Muscle of leg (tissue), 11 donors: ENCODE measurements around the gene KRTAP21-2. TPM values are rescaled to one million over a fixed set of nuclear protein-coding genes. Genes with fewer than 3 reads are reported as not detected.

Experiments
- DNase-seq: peaks from one replicate; pipeline ENCODE4 v3.0.0; 2013
- H3K27ac ChIP-seq: one replicate; pipeline ENCODE4 v1.5.1; 2013; ENCODE audit warnings: mild to moderate bottlenecking, low read length, control low read depth
- H3K27me3 ChIP-seq: one replicate; pipeline ENCODE4 v1.6.1; 2013; ENCODE audit warnings: low read length; ENCODE audit not compliant: control insufficient read depth, insufficient read depth
- H3K36me3 ChIP-seq: one replicate; pipeline ENCODE4 v1.6.1; 2013; ENCODE audit warnings: low read length; ENCODE audit not compliant: control insufficient read depth, insufficient read depth
- H3K4me1 ChIP-seq: one replicate; pipeline ENCODE4 v1.6.1; 2013; ENCODE audit warnings: low read length; ENCODE audit not compliant: control insufficient read depth, insufficient read depth
- H3K4me3 ChIP-seq: one replicate; pipeline ENCODE4 v1.5.1; 2013; ENCODE audit warnings: low read length, control low read depth
- H3K9me3 ChIP-seq: replicated peaks from 2 replicates; pipeline ENCODE4 v1.6.1; 2013; ENCODE audit warnings: low read depth, low read length; ENCODE audit not compliant: control insufficient read depth
- WGBS: methylation state at CpG from one replicate; pipeline ENCODE4 v1.1.5; 2013; ENCODE audit warnings: missing lambda C conversion rate; ENCODE audit not compliant: insufficient coverage; 5-methylcytosine and 5-hydroxymethylcytosine counted together
- polyA plus RNA-seq, 8 donors: library from polyadenylated mRNA; unstranded; fragments of 120-200 nt; gene quantifications; one replicate each; pipeline versions ENCODE4 v1.2.1 to v1.2.3, GENCODE V29; 2013; ENCODE audit warnings: inconsistent platforms in 1 of 8, low replicate concordance in 1 of 8; ENCODE audit not compliant: insufficient read length in 8 of 8, insufficient read depth in 1 of 8
- total RNA-seq: library from RNA; stranded (reverse); fragments of 120-200 nt; gene quantifications from one replicate; pipeline ENCODE4 v1.2.4, GENCODE V29; 2013

Gene KRTAP21-2
- total and polyA plus RNA-seq, 9 donors: not detected

- no peak for DNase-seq
- Histone ChIP-seq H3K36me3 (no peaks in the 10 kb centered on the region), H3K27ac (no peak overlapping the region), H3K9me3 (no peaks in the 10 kb centered on the region), H3K4me1 (no peaks in the 10 kb centered on the region), H3K27me3 (no peaks in the 10 kb centered on the region), H3K4me3 (no peak overlapping the region)
- WGBS: no CpG with 5 or more reads among the region's 1 CpG
Measured at GRCh38 chr21:30719401-30719800, 27.7 kb downstream of the KRTAP21-2 start.

GRCh38 chr21:30718239-30718909, 28.7 kb downstream of the KRTAP21-2 start, which contains the start of gene KRTAP21-3:
Gene KRTAP21-3 (minus strand): TSS chr21:30718777. CDS start chr21:30718759, 18 bp downstream.
- no peaks in the 10 kb centered on the region for H3K27me3 ChIP-seq
- no CpG with 5 or more reads among the region's 3 CpGs for WGBS
- no peaks in the 10 kb centered on the region for H3K9me3 ChIP-seq
- no peak within 1 kb of the TSS for H3K27ac ChIP-seq
- no peak for DNase-seq
- H3K36me3 ChIP-seq: no peaks in the 10 kb centered on the region
- no peak within 1 kb of the TSS for H3K4me3 ChIP-seq
- no peaks in the 10 kb centered on the region for H3K4me1 ChIP-seq

- no CpG with 5 or more reads among the region's 2 CpGs for WGBS
- DNase-seq: no peak
- Histone ChIP-seq H3K27me3 (no peaks in the 10 kb centered on the region), H3K36me3 (no peaks in the 10 kb centered on the region), H3K9me3 (no peaks in the 10 kb centered on the region), H3K27ac (no peak overlapping the region), H3K4me3 (no peak overlapping the region), H3K4me1 (no peaks in the 10 kb centered on the region)
Measured at GRCh38 chr21:30717105-30717504, 30.0 kb downstream of the KRTAP21-2 start.

GRCh38 chr21:30714946-30715345, 32.1 kb downstream of the KRTAP21-2 start:
- Histone ChIP-seq H3K36me3 (no peaks in the 10 kb centered on the region), H3K27me3 (no peaks in the 10 kb centered on the region), H3K27ac (no peak overlapping the region), H3K4me3 (no peak overlapping the region), H3K4me1 (no peaks in the 10 kb centered on the region), H3K9me3 (no peaks in the 10 kb centered on the region)
- no CpG with 5 or more reads among the region's 2 CpGs for WGBS
- DNase-seq: no peak

GRCh38 chr21:30714456-30714855, 32.6 kb downstream of the KRTAP21-2 start:
- Histone ChIP-seq H3K4me1 (no peaks in the 10 kb centered on the region), H3K27ac (no peak overlapping the region), H3K4me3 (no peak overlapping the region), H3K27me3 (no peaks in the 10 kb centered on the region), H3K36me3 (no peaks in the 10 kb centered on the region), H3K9me3 (no peaks in the 10 kb centered on the region)
- DNase-seq: no peak
- no CpG with 5 or more reads among the region's 3 CpGs for WGBS

GRCh38 chr21:30713766-30714165, 33.3 kb downstream of the KRTAP21-2 start:
- DNase-seq: peak; percentile 4

GRCh38 chr21:30710499-30710898, 36.6 kb downstream of the KRTAP21-2 start:
- no peaks in the 10 kb centered on the region for H3K4me1 ChIP-seq
- H3K36me3 ChIP-seq: no peaks in the 10 kb centered on the region
- no peaks in the 10 kb centered on the region for H3K9me3 ChIP-seq
- no peak for DNase-seq
- H3K27ac ChIP-seq: no peak overlapping the region
- 88% methylated on average over 1 of the region's 3 CpGs for WGBS
- no peak overlapping the region for H3K4me3 ChIP-seq
- no peaks in the 10 kb centered on the region for H3K27me3 ChIP-seq

More at GRCh38 chr21:30713766-30714165, 33.3 kb downstream of the KRTAP21-2 start:
- Histone ChIP-seq H3K4me3 (no peak overlapping the region), H3K9me3 (no peaks in the 10 kb centered on the region), H3K36me3 (no peaks in the 10 kb centered on the region), H3K27me3 (no peaks in the 10 kb centered on the region), H3K27ac (no peak overlapping the region), H3K4me1 (no peaks in the 10 kb centered on the region)
- no CpG with 5 or more reads among the region's 3 CpGs for WGBS

GRCh38 chr21:30707409-30707808, 39.6 kb downstream of the KRTAP21-2 start:
- Histone ChIP-seq H3K27ac (no peak overlapping the region), H3K4me3 (no peak overlapping the region), H3K9me3 (no peaks in the 10 kb centered on the region), H3K27me3 (no peaks in the 10 kb centered on the region), H3K4me1 (no peaks in the 10 kb centered on the region), H3K36me3 (no peaks in the 10 kb centered on the region)
- DNase-seq: no peak

Other genes starting within 250 kb of the KRTAP21-2 start
- not detected for gene KRTAP19-5, start 245.1 kb downstream of the KRTAP21-2 start, total RNA-seq
- not detected for gene KRTAP19-5, start 245.1 kb downstream of the KRTAP21-2 start, polyA plus RNA-seq
- gene KRTAP19-6, start 205.4 kb downstream of the KRTAP21-2 start, total RNA-seq: not detected
- not detected for gene KRTAP19-6, start 205.4 kb downstream of the KRTAP21-2 start, polyA plus RNA-seq
- not detected for gene KRTAP19-7, start 185.9 kb downstream of the KRTAP21-2 start, total RNA-seq
- not detected for gene KRTAP19-7, start 185.9 kb downstream of the KRTAP21-2 start, polyA plus RNA-seq
- not detected for gene KRTAP22-2, start 156.9 kb downstream of the KRTAP21-2 start, total RNA-seq
- not detected for gene KRTAP22-2, start 156.9 kb downstream of the KRTAP21-2 start, polyA plus RNA-seq
- not detected for gene KRTAP6-3, start 154.8 kb downstream of the KRTAP21-2 start, total RNA-seq
- not detected for gene KRTAP6-3, start 154.8 kb downstream of the KRTAP21-2 start, polyA plus RNA-seq
- gene KRTAP6-2, start 148.4 kb downstream of the KRTAP21-2 start, total RNA-seq: not detected
- gene KRTAP6-2, start 148.4 kb downstream of the KRTAP21-2 start, polyA plus RNA-seq: not detected
- not detected for gene KRTAP22-1, start 146.2 kb downstream of the KRTAP21-2 start, total RNA-seq
- gene KRTAP22-1, start 146.2 kb downstream of the KRTAP21-2 start, polyA plus RNA-seq: not detected
- not detected for gene KRTAP6-1, start 133.3 kb downstream of the KRTAP21-2 start, total RNA-seq
- not detected for gene KRTAP6-1, start 133.3 kb downstream of the KRTAP21-2 start, polyA plus RNA-seq
- gene KRTAP20-1, start 130.8 kb downstream of the KRTAP21-2 start, total RNA-seq: not detected
- not detected for gene KRTAP20-1, start 130.8 kb downstream of the KRTAP21-2 start, polyA plus RNA-seq
- gene KRTAP20-4, start 126.6 kb downstream of the KRTAP21-2 start, total RNA-seq: not detected
- gene KRTAP20-4, start 126.6 kb downstream of the KRTAP21-2 start, polyA plus RNA-seq: not detected
- gene KRTAP20-2, start 112.1 kb downstream of the KRTAP21-2 start, total RNA-seq: not detected
- not detected for gene KRTAP20-2, start 112.1 kb downstream of the KRTAP21-2 start, polyA plus RNA-seq
- not detected for gene KRTAP20-3, start 104.4 kb downstream of the KRTAP21-2 start, total RNA-seq
- gene KRTAP20-3, start 104.4 kb downstream of the KRTAP21-2 start, polyA plus RNA-seq: not detected
- not detected for gene KRTAP21-3, start 28.5 kb downstream of the KRTAP21-2 start, total RNA-seq
- gene KRTAP21-3, start 28.5 kb downstream of the KRTAP21-2 start, polyA plus RNA-seq: not detected
- not detected for gene KRTAP21-1, start 8.2 kb upstream of the KRTAP21-2 start, total RNA-seq
- not detected for gene KRTAP21-1, start 8.2 kb upstream of the KRTAP21-2 start, polyA plus RNA-seq
- gene KRTAP8-1, start 66.0 kb upstream of the KRTAP21-2 start, total RNA-seq: not detected
- not detected for gene KRTAP8-1, start 66.0 kb upstream of the KRTAP21-2 start, polyA plus RNA-seq
- not detected for gene KRTAP7-1, start 82.5 kb upstream of the KRTAP21-2 start, total RNA-seq
- not detected for gene KRTAP7-1, start 82.5 kb upstream of the KRTAP21-2 start, polyA plus RNA-seq
- gene KRTAP11-1, start 134.3 kb upstream of the KRTAP21-2 start, total RNA-seq: not detected
- gene KRTAP11-1, start 134.3 kb upstream of the KRTAP21-2 start, polyA plus RNA-seq: under 1 TPM in 1 of 8 donors, not detected in 7; 0.18 TPM